Adrenal gland (tissue), 12 donors: ENCODE data around the gene RHOBTB3. TPM values are rescaled to one million over a fixed set of nuclear protein-coding genes. Genes with fewer than 3 reads are reported as not detected.

Experiments
- DNase-seq, 7 donors: peaks; one replicate each; pipeline ENCODE4 v3.0.0-alpha.2; 2019 to 2020
- H3K27ac ChIP-seq, 5 donors: fragments of 200-600 bp; sonication (generic) in 4 of 5; 1 replicate in 3 of 5; 2 replicates in 2 of 5; pipeline versions ENCODE4 v1.5.1 to v1.8.0; 2016 to 2020; ENCODE audit warnings: mild to moderate bottlenecking in 1 of 5
- H3K27me3 ChIP-seq: fragments of 200-600 bp; 2 replicates; pipeline ENCODE4 v1.8.0; 2021
- H3K36me3 ChIP-seq, 2 donors: fragments of 200-600 bp; replicated peaks in 1 of 2; 1 replicate in 1 of 2; 2 replicates in 1 of 2; pipeline versions ENCODE4 v1.5.1 to v1.8.0; 2018 to 2022
- H3K4me1 ChIP-seq, 2 donors: fragments of 200-600 bp; replicated peaks in 1 of 2; 1 replicate in 1 of 2; 2 replicates in 1 of 2; pipeline versions ENCODE4 v1.5.1 to v1.8.0; 2018 to 2021
- H3K4me3 ChIP-seq, 4 donors: fragments of 200-600 bp; sonication (generic) in 3 of 4; one replicate each; pipeline ENCODE4 v1.5.1; 2016 to 2018
- H3K9me3 ChIP-seq, 3 donors: fragments of 200-600 bp; sonication (generic) in 1 of 3; replicated peaks in 1 of 3; 1 replicate in 2 of 3; 2 replicates in 1 of 3; pipeline versions ENCODE4 v1.5.1 to v1.8.0; 2016 to 2021
- POLR2A ChIP-seq, 2 donors: fragments of 450-650 bp; IDR thresholded peaks; one replicate each; pipeline ENCODE4 v1.6.1; 2017; ENCODE audit warnings: antibody characterized with exemption in 2 of 2, mild to moderate bottlenecking in 2 of 2, moderate library complexity in 1 of 2
- WGBS, 4 donors: extraction: QIAGEN DNeasy Blood & Tissue Kit in 2 of 4; methylation state at CpG; one replicate each; pipeline versions ENCODE4 v1.1.5 to v1.1.7; 2013 to 2017; 5-methylcytosine and 5-hydroxymethylcytosine counted together
- intact Hi-C, 2 donors: fragments of 100-400 bp; cut with DNase I; formaldehyde crosslinking; loops; one replicate each; pipeline versions ENCODE4 v1.14.1 to v1.15.0; 2022 to 2023
- polyA plus RNA-seq, 3 donors: library from polyadenylated mRNA; stranded (reverse); fragments of 200-250 nt in 2 of 3; fragments of 350-450 nt in 1 of 3; fragmentation: Illumina TruSeq in 1 of 3; extraction: RNeasy Lipid Tissue Mini Kit (QIAGEN cat#74804) in 1 of 3; gene quantifications; one replicate each; pipeline ENCODE4 v1.2.3, GENCODE V29; 2013 to 2014
- total RNA-seq, 9 donors: library from RNA; depleted of rRNA in 4 of 9; stranded (reverse); fragments of >200 nt in 4 of 9; fragments of 120-200 nt in 1 of 9; fragmentation: NEBNext Ultra II Directional in 1 of 9; extraction: Animal tissue kit (Norgen Biotek cat#: 25700) in 1 of 9; gene quantifications; one replicate each; pipeline versions ENCODE4 v1.1.0 to v1.2.4, GENCODE V29; 2013 to 2023
- TF ChIP-seq, protein P1 (sequence below), 6 experiments: fragments of 450-650 bp in 4 of 6; fragments of 200-600 bp in 2 of 6; sonication (generic) in 1 of 6; IDR thresholded peaks; 1 replicate in 5 of 6; 2 replicates in 1 of 6; pipeline versions ENCODE4 v1.5.1 to v1.8.0; 2016 to 2021; ENCODE audit warnings: antibody characterized with exemption in 6 of 6, mild to moderate bottlenecking in 2 of 6, moderate library complexity in 1 of 6
- donor health status: healthy with polysubstance abuse.
- donor health status: Bipolar disorder and iron deficiency.
- donor health status: DM: yes; HTN: yes; CAD: no.
- donor health status: DM: no; HTN: no; CAD: no.
- donor health status: DM: no; HTN: no; CAD: no.
- donor health status: DM: yes; HTN: yes; CAD: no.

Gene RHOBTB3
- total and polyA plus RNA-seq, 12 donors = 23.9 to 258 (median 108) TPM

DNA sequence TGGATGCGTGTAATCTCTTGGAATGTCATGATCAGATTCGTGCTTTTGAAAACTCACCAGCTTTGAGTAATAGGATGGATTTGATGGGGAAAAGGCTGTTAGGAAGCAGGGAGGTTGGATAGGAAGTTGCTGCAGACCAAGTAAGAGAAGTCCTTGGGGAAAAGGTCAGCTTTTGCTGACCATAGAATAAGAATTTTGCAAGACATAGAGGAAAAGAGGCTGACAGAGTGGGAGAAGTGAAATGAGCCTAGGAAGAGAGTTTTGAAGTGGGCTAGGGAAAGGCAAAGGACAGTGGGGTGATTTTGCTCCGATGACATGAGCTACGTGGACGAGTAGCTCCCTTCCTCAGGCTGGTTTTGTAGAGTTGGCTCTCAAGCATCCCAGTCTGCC lies 31.5 kb downstream of the RHOBTB3 start:
- no peak overlapping the region for H3K4me3 ChIP-seq
- TF ChIP-seq POLR2A (IDR thresholded peaks at IDR 0.05) = no peak
- TF ChIP-seq, protein P1, sequence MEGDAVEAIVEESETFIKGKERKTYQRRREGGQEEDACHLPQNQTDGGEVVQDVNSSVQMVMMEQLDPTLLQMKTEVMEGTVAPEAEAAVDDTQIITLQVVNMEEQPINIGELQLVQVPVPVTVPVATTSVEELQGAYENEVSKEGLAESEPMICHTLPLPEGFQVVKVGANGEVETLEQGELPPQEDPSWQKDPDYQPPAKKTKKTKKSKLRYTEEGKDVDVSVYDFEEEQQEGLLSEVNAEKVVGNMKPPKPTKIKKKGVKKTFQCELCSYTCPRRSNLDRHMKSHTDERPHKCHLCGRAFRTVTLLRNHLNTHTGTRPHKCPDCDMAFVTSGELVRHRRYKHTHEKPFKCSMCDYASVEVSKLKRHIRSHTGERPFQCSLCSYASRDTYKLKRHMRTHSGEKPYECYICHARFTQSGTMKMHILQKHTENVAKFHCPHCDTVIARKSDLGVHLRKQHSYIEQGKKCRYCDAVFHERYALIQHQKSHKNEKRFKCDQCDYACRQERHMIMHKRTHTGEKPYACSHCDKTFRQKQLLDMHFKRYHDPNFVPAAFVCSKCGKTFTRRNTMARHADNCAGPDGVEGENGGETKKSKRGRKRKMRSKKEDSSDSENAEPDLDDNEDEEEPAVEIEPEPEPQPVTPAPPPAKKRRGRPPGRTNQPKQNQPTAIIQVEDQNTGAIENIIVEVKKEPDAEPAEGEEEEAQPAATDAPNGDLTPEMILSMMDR (IDR thresholded peaks at IDR 0.05) = no peak
- intact Hi-C loops = loop anchor here in 1 of 2 donors (10.0 kb wide), 1 partner anchor 98 kb away; no protein-coding TSS in a partner anchor
- peaks cover 0 to 41% of the 10 kb centered on the region in 2 donors for H3K4me1 ChIP-seq
- no peaks in the 10 kb centered on the region for H3K27me3 ChIP-seq
- WGBS, 4 donors = 69 to 76% (median 74%) methylated on average over 5 of the region's 5 CpGs
- H3K27ac ChIP-seq = peak overlapping the region in 2 of 5 donors; percentile 3 to 42
- H3K36me3 ChIP-seq = peaks cover 0 to 4% of the 10 kb centered on the region in 2 donors
- DNase-seq = no peak
- no peaks in the 10 kb centered on the region for H3K9me3 ChIP-seq

DNA sequence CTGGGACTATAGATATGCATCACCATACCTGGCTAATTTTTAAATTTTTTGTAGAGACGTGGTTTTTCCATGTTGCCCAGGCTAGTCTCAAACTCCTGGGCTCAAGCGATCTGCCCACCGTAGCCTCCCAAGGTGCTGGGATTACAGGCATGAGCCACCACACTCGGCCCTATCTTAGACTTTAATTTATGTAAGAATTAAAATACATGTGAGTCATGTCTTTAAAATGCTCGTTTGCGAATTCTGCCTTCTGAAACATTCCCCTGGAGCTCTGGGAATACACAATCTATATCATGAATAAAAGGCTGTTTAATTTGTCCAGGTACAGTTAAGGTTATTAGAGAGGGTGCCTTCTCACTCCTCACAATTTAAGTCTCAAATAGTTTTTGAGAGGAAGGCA lies 32.8 kb downstream of the RHOBTB3 start:
- intact Hi-C loops = loop anchor here in 1 of 2 donors (10.0 kb wide), 1 partner anchor 99 kb away; no protein-coding TSS in a partner anchor
- H3K36me3 ChIP-seq = peaks cover 0 to 8% of the 10 kb centered on the region in 2 donors
- no peak for DNase-seq
- H3K9me3 ChIP-seq = no peaks in the 10 kb centered on the region
- H3K27me3 ChIP-seq = no peaks in the 10 kb centered on the region
- H3K27ac ChIP-seq = no peak overlapping the region
- TF ChIP-seq POLR2A (IDR thresholded peaks at IDR 0.05) = no peak
- TF ChIP-seq, protein P1 (IDR thresholded peaks at IDR 0.05) = no peak
- 89 to 92% (median 90%) methylated on average over 6 of the region's 6 CpGs for WGBS, 4 donors
- H3K4me1 ChIP-seq = peaks cover 0 to 41% of the 10 kb centered on the region in 2 donors
- no peak overlapping the region for H3K4me3 ChIP-seq

DNA sequence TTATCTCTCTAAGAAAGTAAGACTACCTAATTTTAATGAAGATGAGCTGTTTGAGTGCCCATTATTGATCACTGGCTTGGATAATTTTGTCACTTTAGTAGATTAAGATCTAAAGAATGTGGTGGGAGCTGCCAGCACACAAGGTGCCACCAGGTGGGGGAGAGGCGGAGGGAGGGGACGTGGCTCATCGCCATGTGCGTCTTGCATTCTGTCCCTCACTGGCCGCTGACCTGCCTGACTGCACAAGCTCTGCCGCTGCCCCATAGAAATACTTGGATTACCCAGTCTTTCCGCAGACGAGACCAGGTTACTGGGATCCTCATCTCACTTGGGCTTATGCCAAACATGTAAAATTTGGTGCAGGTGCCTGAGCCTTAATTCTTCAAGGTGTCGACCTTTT lies 37.6 kb downstream of the RHOBTB3 start:
- no peaks in the 10 kb centered on the region for H3K27me3 ChIP-seq
- intact Hi-C loops = loop anchor here in 1 of 2 donors (10.0 kb wide), 1 partner anchor 104 kb away; no protein-coding TSS in a partner anchor
- no peak overlapping the region for H3K27ac ChIP-seq
- H3K4me1 ChIP-seq = peaks cover 20% of the 10 kb centered on the region in 2 donors
- no peaks in the 10 kb centered on the region for H3K9me3 ChIP-seq
- no peak for DNase-seq
- H3K36me3 ChIP-seq = peaks cover 0 to 12% of the 10 kb centered on the region in 2 donors
- 94 to 99% (median 96%) methylated on average over 9 of the region's 9 CpGs for WGBS, 4 donors
- no peak overlapping the region for H3K4me3 ChIP-seq
- TF ChIP-seq POLR2A (IDR thresholded peaks at IDR 0.05) = no peak
- TF ChIP-seq, protein P1 (IDR thresholded peaks at IDR 0.05) = no peak

DNA sequence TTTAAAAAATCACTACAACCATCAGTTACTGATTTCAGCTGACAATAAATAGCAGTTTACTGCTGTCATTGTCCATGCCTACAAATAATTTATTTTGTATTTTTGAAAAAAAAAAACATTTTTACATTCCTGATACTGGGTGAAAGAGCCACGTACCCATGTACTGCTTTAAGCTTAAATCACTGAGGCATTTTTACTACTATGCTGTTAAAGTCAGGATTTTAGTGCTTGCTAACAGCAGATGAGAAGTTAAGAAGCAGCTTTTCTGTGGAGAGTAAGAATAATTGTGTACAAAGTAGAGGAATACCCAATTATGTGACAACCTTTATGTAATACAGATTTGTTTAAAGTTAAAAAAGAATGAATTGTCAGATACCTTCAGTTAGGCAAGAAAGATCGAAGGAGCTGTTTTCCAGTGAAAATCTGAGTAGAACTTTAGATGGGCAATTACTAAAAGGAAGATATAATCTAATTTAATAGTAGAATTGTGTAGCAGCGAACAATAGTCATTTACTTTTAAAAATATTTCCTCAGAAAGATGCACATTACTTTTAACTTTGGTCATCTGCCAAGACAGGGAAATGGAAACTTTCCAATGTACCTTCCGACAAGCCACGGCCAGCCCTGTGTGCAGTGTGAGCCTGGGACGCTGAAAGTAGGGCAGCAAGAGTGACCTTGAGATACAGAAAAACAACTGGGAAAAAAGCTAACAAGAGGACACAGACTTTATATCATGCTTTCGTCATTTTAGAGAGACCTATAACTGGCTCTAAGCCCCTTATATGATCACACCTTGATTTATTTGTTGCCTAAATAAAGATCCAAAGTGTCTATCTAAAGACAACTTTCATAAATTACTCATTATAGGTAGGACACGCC lies 39.9 kb downstream of the RHOBTB3 start:
- 21 to 35% (median 32%) methylated on average over 8 of the region's 8 CpGs for WGBS, 4 donors
- intact Hi-C loops = no loop called here
- H3K4me1 ChIP-seq = peaks cover 23 to 24% of the 10 kb centered on the region in 2 donors
- H3K9me3 ChIP-seq = no peaks in the 10 kb centered on the region
- H3K4me3 ChIP-seq = no peak overlapping the region
- H3K36me3 ChIP-seq = peaks cover 0 to 12% of the 10 kb centered on the region in 2 donors
- DNase-seq = peak; percentile 73 to 90 (median 76)
- H3K27me3 ChIP-seq = no peaks in the 10 kb centered on the region
- TF ChIP-seq, protein P1 (IDR thresholded peaks at IDR 0.05) = no peak
- peak in 1 of 2 donors; percentile 35 for TF ChIP-seq POLR2A (IDR thresholded peaks at IDR 0.05)
- H3K27ac ChIP-seq = peak overlapping the region; percentile 36 to 73 (median 69)
